HG03378 (cell line): ENCODE data around the gene IKZF4.
"Not testable (repeated sequence)": the region's sequence is repeated elsewhere in the genome, so short reads cannot be mapped to it uniquely, and the experiment has no call there.

Experiments
- ATAC-seq: cut with Tn5 transposase; IDR thresholded peaks from one replicate; pipeline ENCODE4 v1.9.1; 2021; ENCODE audit warnings: mild to moderate bottlenecking, moderate library complexity; ENCODE audit not compliant: unreplicated experiment

Gene IKZF4

GRCh38 chr12:55997535-55997859 lies 23.3 kb upstream of the IKZF4 start:
- no peak for ATAC-seq

- ATAC-seq, result not testable (repeated sequence)
Measured at GRCh38 chr12:55999522-55999921, 21.3 kb upstream of the IKZF4 start.

GRCh38 chr12:55999999-56000540 lies 20.8 kb upstream of the IKZF4 start:
- ATAC-seq, result not testable (repeated sequence)

GRCh38 chr12:56001487-56002100 lies 19.2 kb upstream of the IKZF4 start:
- no peak for ATAC-seq

GRCh38 chr12:56003376-56003775 lies 17.5 kb upstream of the IKZF4 start:
- not testable (repeated sequence) for ATAC-seq

GRCh38 chr12:56004211-56004610 lies 16.6 kb upstream of the IKZF4 start:
- ATAC-seq, result no peak

GRCh38 chr12:56007564-56008559 lies 13.0 kb upstream of the IKZF4 start:
- no peak for ATAC-seq

- ATAC-seq, result no peak
Measured at GRCh38 chr12:56010111-56010570, 10.7 kb upstream of the IKZF4 start.

- no peak for ATAC-seq
Measured at GRCh38 chr12:56011509-56012090, 9.2 kb upstream of the IKZF4 start.

GRCh38 chr12:56013482-56013881 lies 7.4 kb upstream of the IKZF4 start:
- ATAC-seq, result no peak

- ATAC-seq, result no peak
Measured at GRCh38 chr12:56014205-56014604, 6.6 kb upstream of the IKZF4 start.

GRCh38 chr12:56017181-56017580 lies 3.7 kb upstream of the IKZF4 start:
- ATAC-seq, result no peak

GRCh38 chr12:56018356-56018755 lies 2.5 kb upstream of the IKZF4 start:
- no peak for ATAC-seq

- ATAC-seq, result no peak
Measured at GRCh38 chr12:56021889-56022497, 1.1 kb downstream of the IKZF4 start.

- no peak for ATAC-seq
Measured at GRCh38 chr12:56028511-56029165, 7.8 kb downstream of the IKZF4 start.

- ATAC-seq, result no peak
Measured at GRCh38 chr12:56029166-56029519, 8.3 kb downstream of the IKZF4 start.

- no peak for ATAC-seq
Measured at GRCh38 chr12:56029666-56030293, 8.9 kb downstream of the IKZF4 start.

GRCh38 chr12:56031987-56032386 lies 11.1 kb downstream of the IKZF4 start:
- ATAC-seq, result no peak

- no peak for ATAC-seq
Measured at GRCh38 chr12:56034586-56035332, 13.9 kb downstream of the IKZF4 start.
